LHCN-M2 (cell line): Measurements from ENCODE around the gene KIFC3. TPM values are rescaled to one million over a fixed set of nuclear protein-coding genes. Genes with fewer than 3 reads are reported as not detected.
A peak's percentile ranks its signal among the peaks of the same experiment; 100 is the strongest.
"Not testable (repeated sequence)": the region's sequence is repeated elsewhere in the genome, so short reads cannot be mapped to it uniquely, and the experiment has no call there.

Experiments used
- DNase-seq: peaks from one replicate; pipeline ENCODE4 v3.0.0-alpha.2; 2012; ENCODE audit warnings: low read depth
- total RNA-seq: library from RNA; depleted of rRNA; stranded (reverse); fragments of >200 nt; gene quantifications from 2 replicates; pipeline ENCODE4 v1.2.3, GENCODE V29; 2014

Gene KIFC3
- total RNA-seq, 1 experiment from 2014 or later = 77.4 TPM

DNA sequence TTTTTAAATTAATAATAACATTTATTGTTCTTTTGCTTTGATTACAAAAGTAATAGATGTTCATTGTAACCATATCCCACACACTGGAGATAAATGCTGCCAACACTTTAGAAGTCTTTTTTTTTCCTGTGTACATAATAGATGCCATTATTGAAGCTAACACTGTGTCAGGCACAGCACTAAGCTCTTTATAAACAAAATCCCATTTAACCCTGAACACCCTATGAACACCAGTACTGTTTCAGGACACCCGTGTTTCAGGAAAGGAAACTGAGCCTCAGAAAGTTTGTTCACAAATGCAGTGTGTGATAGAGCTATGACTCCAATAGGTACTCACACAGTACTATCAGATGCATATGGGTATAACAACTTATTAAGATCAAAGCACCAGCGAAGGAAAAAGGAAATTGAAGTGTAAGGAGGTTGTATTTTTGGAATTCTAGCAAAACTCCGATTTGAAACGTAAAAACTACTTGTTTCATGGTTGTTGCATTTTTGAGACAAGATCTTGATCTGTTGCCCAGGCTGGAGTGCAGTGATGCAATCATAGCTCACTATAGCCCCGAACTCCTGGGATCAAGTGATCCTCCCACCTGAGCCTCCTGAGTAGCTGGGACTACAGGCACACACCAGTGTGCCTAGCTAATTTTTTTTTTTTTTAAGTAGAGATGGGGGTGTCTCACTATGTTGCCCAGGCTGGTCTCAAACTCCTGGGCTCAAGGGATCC is 2.0 kb upstream of the KIFC3 start:
- DNase-seq = no peak

DNA sequence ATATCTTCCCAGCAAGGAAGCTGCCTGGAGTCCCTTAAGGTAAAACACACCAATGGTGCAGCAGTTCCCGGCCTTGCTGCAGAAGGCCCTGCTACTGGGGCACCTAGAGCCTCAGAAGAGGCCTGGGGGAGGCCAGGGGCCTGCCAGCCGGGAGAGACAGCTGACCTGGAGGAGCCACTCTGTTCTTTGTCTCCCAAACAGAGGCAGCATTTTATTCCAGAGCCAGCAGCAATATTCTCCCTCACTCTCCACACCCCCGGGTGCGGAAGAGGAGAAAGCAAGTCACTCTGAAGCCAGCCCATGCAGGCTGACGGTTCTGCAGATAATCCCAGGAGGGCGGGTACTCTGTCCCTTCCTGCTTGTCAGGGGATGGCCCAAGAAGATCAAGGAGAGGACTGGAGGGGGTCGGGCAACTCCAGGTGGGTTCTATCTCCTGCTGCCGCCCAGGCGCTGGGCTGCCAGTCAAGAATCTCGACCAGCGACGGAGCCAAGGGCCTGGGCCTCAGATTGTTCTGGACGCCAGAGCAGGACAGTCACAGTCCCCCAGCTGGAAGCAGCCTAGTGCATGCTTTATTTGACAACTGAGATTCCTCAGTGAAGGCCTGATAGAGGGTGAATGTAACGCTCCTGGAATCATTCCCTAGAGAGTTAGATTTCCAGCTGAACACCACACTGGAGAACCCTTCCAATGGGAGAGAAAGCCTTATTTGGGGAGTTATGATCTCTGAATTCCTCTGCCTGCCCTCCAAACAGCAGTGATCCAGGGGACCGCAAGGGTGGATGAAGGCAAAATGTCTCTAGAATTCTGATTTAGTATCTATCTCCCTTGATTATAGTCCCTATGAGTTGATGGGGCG is 1.1 kb upstream of the KIFC3 start:
- DNase-seq = no peak

DNA sequence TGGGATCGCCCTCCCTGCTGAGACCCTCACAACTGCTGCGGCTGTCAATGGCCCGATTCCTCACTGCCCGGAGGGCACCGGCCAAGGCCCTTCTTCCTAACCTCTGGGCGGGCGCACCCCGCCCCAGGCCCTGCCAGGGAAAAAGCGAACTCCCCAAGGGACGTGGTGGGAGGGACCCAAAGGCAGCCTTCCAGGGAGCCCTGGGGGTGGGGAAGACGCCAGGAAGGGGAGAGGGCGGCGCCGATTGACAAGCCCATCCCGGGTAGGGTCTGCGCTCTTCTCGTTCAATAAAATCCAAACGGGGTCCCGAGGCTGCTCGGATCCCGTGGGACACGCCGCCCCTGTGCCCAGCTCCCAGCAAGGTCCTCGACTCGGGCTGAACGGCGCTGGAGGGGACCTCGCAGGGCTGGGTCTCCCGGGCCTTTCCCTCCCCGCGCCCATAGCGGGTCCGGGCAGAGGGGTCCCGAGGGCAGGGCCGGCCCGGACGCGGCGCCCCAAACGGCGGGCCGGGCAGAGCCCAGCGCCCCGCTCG is 416 bp downstream of the KIFC3 start:
- DNase-seq = peak; percentile 46

DNA sequence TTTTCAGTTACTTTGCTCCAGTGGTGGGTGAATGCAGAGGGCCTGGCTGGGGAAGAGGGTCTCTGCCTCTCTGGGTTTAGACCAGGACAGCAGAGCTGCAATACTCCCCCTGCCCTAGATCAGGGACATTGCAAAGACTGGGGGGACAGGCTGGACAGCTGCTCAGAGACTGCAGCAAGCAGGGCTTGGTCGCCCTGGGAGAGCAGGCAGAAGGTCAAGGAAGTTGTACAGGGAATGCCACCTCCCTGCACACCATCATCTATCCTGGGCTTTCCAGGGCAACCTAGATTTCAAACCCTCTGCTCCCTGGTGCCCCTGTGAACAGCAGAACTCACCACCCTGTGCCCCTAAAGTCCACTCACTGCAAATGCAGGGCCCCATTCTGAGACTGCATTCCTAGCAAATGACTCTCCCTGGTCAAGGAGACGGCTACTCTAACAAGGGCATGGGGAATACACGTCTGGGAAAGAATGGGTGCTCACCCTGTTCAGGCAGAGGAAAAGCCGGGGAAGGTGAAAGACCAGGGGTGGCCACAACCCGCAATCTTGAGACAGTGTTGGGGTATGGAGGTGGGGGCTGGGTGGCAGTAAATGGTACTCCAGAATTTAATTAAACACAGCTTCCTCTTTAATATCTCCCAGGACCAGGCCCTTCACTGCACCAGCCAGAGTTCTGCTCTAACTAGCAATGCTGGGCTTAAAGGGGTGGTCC is 1.0 kb downstream of the KIFC3 start:
- peak; percentile 80 for DNase-seq

DNA sequence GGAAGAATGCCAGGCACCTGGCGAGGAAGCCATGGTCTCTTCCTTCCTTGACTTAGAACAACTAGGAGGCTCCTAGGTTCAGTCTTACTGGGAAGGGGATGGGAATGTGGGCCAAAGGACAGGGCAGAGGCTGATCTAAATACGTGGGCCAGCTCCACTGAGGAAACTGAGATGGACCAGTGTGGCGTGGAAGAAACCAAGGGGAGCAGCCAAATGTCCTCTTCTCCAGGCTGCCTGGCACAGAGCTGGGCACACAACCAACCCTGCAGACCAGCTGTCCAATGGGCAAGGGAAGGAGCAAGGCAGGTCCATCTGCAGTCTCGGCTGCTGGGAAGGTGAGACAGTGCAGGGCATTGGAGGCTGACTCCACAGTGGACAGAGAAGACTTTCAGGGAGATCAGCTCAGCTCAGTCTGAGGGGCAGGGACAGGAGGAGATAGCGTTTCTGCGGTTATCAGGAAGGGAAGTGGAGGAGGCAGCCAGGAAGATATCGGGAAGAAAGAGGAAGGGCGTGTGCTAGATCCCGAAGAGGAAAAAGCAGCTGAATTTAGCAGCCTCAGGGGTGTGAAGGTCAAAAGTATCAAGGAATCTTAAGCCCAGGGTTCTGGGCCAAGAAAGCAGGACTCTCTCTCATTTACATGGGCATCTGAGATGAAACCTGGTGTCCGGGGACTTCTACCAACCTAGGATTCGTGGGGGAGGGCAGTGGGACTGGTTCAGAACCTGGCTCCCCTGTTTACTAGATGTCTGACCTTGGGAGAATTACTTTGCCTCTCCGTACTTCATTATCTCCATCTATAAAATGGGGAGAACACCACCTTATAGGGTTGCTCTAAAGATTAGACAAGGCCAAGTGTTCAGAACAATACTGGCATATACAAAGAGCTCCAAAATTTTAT is 1.8 kb downstream of the KIFC3 start:
- DNase-seq = peak; percentile 55

DNA sequence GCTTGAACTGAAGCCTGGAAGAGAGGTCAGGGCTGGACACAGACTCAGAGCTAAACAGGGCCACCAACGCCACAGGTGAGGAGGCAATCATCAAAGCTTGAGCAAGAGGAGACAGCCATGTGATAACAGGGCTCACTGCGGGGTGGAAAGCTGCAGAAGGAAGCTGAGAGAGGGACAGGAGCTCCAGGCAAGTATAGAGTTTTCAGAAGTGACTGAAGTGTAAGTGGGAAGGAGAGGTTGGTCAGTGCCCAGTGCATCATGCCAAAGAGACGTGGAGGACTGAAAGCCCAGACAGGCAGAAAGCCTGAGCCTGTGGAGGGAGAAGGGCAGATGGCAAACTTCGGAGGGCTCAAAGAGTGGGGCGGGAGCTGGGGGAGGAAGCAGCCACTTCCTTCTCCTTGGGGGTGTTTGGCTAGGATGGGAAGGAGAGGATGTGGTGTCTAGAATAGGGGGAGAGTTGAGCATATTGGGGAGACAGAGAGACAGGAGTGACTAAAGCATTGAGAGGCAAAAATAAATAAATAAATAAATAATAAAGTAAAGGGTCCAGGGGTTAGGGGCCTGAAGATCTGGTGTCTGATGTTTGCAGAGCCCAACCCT is 2.6 kb downstream of the KIFC3 start:
- DNase-seq = no peak

DNA sequence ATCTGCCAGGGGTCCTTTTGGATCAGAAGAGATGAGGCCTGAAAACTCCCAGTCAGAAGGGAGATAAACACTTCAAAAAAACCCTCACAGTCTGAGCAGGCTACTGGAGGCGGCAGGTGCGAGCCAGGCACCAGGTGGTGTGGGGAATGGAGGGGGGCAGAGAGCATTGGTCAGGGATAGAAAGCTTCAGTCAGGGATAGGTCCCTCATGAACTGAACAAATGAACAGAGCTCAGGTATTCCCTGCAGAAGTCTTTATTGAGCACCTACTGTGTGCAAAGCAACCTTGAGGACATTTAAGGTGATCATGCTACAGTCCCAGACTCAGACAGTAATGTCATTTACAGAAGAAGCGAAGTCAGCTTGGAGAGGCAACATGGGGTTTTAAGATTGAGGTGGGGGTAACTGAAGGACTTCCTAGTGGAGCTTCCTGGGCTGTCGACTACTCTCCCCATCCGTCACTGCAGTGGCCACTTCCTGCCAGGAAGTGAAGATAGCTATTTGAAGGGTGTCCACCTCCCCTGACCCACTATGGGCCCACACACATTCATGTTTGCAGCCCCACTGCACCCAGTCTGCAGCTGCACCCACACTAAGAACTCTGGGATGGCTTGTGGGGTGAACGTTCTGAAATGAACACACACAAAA is 3.2 kb downstream of the KIFC3 start:
- no peak for DNase-seq

DNA sequence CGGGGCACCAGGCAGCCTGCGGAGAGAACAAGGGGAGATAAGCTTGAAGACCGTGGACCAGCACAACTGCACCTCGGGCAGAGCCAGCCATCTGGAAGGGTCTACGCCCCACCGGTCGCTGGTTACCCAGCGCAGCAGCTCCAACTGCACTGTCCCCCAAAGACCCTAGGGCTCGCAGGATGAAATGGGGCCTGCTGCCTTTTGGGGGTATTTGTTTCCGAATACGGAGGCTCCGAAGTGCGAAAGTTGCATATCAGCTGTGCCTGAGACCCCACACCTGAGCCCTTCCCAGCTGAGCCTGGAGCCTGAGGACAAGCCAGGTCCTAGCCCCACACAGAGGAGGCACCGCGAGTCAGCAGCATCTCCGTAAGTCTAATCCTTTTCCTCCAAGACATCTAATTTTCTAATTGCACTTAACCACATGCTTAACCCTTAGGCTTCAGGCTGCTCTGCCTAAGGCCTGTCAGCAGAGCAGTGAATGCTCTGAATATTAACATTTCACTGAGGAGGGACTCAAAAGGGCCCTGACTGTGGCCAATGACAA is 4.0 kb downstream of the KIFC3 start:
- DNase-seq = no peak

DNA sequence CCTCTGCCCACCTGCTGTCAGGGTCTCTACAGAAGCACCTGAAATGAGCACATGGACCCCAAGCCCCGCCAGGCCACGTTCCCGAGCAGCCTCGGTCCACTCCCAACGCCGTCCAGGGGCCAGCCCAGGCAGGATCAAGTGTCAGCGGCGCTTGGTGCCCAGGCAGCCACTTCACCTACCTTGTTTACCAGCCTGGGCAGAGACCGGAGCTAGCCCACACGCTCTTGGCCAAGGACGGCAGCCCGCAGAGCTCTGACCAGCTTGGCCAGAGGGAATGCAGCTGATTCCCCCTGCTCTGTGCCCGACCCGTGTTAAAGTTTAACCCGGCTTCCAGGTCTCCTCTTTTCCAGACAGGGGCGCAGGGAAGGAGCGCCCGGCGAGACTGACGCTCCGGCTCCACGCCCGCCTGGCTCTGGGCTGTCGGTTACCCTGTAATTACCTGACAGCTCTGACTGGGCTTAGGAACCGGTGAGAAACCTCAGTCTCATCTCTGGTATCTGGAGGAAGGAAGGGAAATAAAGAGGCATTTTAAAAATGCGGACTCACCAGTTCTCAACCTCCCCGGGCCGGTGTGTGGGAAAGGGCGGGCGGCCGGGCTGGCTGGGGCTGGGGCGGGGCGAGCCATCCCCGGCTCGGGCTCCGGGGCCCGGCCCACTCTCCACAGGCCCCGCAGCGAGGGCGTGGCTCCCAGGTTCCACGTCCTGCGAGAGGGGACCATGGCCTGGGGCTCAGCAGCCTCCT is 4.6 kb downstream of the KIFC3 start:
- DNase-seq = no peak

DNA sequence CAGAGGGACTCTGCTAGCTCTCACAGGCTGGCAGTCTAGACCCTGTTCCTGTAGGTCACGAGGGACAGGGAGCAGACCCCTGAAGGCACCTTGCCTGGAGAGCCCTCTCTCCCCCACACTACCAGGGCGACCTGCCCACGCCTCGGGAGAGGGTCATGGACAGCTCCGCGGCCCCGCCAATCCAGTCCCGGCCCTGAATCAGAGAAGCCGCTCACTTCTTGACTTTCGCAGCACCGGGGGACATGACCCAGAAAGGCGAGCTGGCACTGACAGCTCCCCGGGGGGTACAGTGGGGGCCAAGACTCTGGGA is 5.1 kb downstream of the KIFC3 start:
- DNase-seq = no peak

DNA sequence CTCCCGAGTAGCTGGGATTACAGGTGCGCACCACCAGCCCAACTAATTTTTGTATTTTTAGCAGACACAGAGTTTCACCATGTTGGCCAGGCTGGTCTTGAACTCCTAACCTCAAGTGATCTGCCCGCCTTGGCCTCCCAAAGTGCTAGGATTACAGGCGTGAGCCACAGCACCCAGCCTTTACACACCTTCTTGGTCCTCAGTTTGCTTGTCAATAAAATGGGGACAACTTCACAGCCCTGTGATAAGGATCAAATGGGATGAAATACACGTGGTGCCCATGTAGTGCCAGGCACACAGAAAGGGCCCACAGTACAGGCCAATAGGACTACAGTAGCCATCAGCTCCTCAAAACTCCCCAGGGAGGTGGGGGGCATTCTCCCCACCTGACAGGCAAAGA is 6.3 kb downstream of the KIFC3 start:
- DNase-seq = not testable (repeated sequence)

DNA sequence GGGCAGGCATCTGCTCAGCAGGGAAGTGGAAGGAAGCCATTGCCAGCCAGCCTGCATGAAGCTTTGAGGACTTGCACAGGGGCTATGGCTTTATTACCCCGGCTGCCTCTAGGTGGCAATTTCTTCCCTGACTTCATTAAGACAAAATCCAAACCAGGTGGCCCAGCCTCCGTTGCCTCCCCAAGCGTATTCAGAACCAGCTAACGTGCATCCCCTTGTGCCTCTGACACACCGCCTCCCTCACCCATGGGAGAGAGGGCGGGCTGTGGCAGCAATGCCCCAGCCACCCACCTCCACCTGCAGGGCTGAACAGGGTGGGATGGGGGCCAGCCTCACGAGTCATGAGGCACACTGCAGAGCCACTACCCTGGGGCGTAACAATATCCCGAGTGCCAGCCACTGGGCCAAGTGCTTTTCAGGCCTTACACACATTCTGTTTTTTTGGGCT is 6.8 kb downstream of the KIFC3 start:
- DNase-seq = peak; percentile 39

DNA sequence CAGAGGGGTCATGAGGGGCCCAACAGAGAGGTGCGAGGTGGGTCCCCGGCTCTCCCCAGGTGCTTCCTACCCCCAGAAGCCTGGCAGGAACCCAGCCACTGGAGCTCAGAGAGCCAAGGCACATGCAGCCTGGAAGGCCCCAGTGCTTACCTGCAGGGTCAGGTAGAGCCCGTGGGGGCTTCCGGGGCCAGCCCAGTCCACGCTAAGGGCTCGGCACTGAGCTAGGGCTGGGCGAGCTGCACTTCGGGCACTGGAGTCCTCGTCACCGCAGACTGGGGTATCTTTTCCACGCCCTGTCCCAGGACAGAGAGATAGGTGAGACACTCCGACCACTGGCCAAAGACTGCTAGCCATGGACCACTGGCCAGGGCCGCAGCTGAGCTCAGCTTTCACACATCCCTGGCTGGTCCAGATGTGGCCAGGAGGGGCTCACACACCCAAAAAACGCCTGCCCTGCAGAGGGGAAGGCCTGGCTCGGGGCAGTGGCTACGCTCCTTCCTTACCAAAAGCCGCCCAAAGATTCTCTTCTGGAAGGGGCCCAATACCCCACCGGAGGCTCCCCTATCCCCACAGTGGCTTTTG is 7.4 kb downstream of the KIFC3 start:
- DNase-seq = no peak

DNA sequence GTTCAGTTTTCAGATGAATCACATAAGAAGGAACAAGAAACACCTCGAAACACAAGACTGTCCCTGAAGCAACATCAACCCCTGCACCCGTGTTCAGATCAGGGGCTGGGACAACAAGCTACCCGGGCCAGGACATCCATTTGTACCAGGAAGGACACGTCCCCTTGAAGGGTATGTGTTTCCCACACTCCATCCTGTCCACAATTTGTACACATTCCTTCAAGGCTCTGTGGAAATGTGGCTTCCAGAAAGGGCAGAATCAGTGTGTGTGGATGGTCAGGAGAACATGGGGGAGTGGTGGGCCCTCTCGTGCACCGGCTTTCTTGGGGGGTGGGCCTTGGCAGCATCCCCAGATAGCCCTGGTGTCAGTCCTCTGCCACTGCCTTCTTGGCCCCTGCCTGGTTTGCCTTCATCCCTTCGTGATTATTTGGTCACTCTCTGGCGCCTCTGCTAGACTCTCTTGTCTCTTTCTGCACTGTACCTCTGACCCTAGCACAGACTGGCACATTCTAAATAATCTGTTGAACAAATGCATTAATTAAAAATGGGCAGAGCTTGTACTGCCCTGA is 10.3 kb downstream of the KIFC3 start:
- no peak for DNase-seq

DNA sequence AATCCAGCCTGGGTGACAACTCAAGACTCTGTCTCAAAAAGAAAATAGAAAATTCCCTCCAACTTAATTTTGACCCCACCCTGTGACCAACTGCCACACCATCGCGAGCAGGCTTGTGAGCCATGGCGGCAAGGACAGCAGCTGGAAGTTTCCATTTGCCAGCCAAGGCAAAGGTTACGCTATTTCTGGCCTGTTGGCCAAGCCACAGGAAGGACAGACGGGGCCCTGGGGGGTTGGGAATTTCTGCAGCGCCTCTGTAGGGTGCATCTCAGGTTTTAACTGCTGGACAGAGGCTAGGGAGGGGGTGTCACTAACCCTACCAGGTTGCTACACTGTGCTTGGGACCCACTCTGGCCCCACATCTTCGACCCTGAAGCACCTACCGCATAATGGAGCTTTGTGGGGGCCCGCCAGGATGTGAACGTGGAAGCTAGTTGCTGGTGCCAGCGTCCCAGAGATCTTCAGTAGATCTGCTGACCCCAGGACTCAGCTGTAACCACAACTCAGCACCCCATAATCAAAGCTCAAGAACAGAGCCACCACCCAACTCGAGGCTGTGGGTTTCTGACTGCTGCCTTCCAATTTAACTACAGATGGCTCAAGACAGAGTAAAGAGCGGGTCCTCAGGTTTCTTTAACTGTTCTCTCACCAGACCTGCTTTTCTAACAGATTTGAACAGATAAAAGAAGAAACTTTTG is 10.9 kb downstream of the KIFC3 start:
- DNase-seq = peak; percentile 65

DNA sequence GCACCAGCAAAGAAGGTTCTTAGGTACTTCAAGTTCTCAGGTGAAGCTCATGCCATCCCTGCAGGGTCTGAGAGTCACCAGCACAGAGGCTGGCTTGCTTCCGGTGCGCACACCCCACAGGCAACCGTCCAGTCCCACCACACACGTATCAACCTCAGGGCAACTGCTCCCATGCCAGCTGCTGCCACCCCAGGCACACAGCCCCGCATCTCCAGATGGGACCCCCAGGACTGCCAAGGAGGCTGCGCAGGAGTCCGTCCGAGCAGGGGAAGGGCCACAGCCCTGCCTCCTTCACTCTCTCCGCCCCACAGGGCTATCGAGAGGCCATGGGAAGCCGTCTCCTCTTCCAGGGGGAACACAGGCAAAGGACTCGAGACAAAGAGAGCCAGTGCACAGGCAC is 13.3 kb downstream of the KIFC3 start:
- no peak for DNase-seq

DNA sequence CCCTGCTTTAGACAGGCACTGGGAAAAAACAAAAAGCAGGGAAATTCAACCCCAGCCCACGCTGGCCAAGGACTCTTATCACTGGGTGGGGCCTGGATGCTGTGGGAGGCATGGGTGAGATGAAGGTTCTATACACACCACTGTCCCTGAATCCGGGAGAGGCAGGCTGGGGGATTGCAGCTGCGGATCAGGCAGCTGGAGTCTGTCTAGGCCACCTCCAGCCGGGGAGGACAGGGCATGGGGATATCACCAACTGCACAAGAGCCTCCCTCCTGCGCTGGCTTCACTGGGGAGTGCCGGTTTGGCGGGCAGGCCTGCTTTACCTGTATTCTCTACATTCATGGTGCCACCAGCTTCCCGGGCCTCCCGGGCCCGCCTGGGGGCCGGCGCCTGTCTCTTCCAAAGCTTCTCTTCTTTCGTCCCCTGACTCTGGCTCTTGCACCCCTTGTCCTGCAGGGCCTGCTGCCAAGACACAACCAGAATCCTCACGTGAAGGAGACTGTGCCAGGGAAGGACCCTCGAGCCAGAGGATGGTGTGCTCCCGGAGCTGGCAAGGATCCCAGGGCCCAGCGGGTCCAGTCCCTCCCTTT is 13.9 kb downstream of the KIFC3 start:
- DNase-seq = no peak
